PC-3 (cell line): ENCODE data around the gene COL3A1. TPM values are rescaled to one million over a fixed set of nuclear protein-coding genes. Genes with fewer than 3 reads are reported as not detected.

ENCODE experiments used
- ATAC-seq: fragments of 200-7000 bp; cut with Tn5 transposase; 2 replicates; pipeline ENCODE4 v1.9.1; 2020; ENCODE audit warnings: mild to moderate bottlenecking, moderate library complexity
- BruUV-seq: library from RNA; stranded (reverse); fragments of 400-500 nt; replicated peaks from 2 replicates; lab custom pipeline; 2021; lab: Mats Ljungman, UMichigan
- CTCF ChIA-PET: fragments of 300-600 bp; sonication (Branson Sonifier 250); formaldehyde crosslinking; loops from one replicate; lab custom pipeline; 2022; ENCODE audit warnings: antibody characterized with exemption; lab: Charles Lee
- POLR2A ChIA-PET: fragments of 300-600 bp; sonication (Branson Sonifier 250); formaldehyde crosslinking; loops from one replicate; lab custom pipeline; 2022; ENCODE audit warnings: antibody characterized with exemption; ENCODE audit not compliant: unreplicated experiment; lab: Charles Lee
- DNase-seq: peaks from one replicate; pipeline ENCODE4 v3.0.0-alpha.2; 2015
- H2AFZ ChIP-seq: fragments of 300-600 bp; sonication (generic); 2 replicates; pipeline ENCODE4 v1.6.0; 2016; ENCODE audit warnings: antibody characterized with exemption, low read length
- H3F3A ChIP-seq: fragments of 300-600 bp; sonication (generic); one replicate; pipeline ENCODE4 v1.6.0; 2017; ENCODE audit warnings: antibody characterized with exemption, low read length, control low read depth, mild to moderate bottlenecking; ENCODE audit not compliant: unreplicated experiment
- H3K27ac ChIP-seq: fragments of 300-600 bp; sonication (generic); 2 replicates; pipeline ENCODE4 v1.5.1; 2016; ENCODE audit warnings: mild to moderate bottlenecking, low read length
- H3K27me3 ChIP-seq: fragments of 300-600 bp; sonication (generic); 2 replicates; pipeline ENCODE4 v1.6.1; 2016; ENCODE audit warnings: low read length, mixed read lengths
- H3K36me3 ChIP-seq: fragments of 300-600 bp; sonication (generic); 2 replicates; pipeline ENCODE4 v1.6.1; 2016; ENCODE audit warnings: low read depth, mixed run types, low read length, mixed read lengths
- H3K4me1 ChIP-seq: fragments of 300-600 bp; sonication (generic); 2 replicates; pipeline ENCODE4 v1.5.1; 2016; ENCODE audit warnings: low read length; ENCODE audit not compliant: insufficient read depth
- H3K4me2 ChIP-seq: fragments of 300-600 bp; sonication (generic); 2 replicates; pipeline ENCODE4 v1.6.0; 2016; ENCODE audit warnings: low read length
- H3K4me3 ChIP-seq: fragments of 300-600 bp; sonication (generic); 2 replicates; pipeline ENCODE4 v1.5.1; 2016; ENCODE audit warnings: mild to moderate bottlenecking, low read length, mixed read lengths
- H3K79me2 ChIP-seq: fragments of 300-600 bp; sonication (generic); 2 replicates; pipeline ENCODE4 v1.6.1; 2017; ENCODE audit warnings: low read length, mixed read lengths
- H3K9ac ChIP-seq: fragments of 300-600 bp; sonication (generic); 2 replicates; pipeline ENCODE4 v1.6.0; 2016; ENCODE audit warnings: mild to moderate bottlenecking, low read length
- H3K9me2 ChIP-seq: fragments of 300-600 bp; sonication (generic); replicated peaks from 2 replicates; pipeline ENCODE4 v1.6.1; 2016; ENCODE audit warnings: mixed run types, low read length, mixed read lengths
- H3K9me3 ChIP-seq: fragments of 300-600 bp; sonication (generic); 2 replicates; pipeline ENCODE4 v1.6.1; 2016; ENCODE audit warnings: low read length, mixed read lengths
- H4K20me1 ChIP-seq: fragments of 300-600 bp; sonication (generic); 2 replicates; pipeline ENCODE4 v1.6.1; 2016; ENCODE audit warnings: low read length, mixed read lengths
- EZH2 ChIP-seq: fragments of 300-600 bp; sonication (generic); IDR thresholded peaks from one replicate; pipeline ENCODE4 v1.6.1; 2017; ENCODE audit warnings: antibody characterized with exemption, mild to moderate bottlenecking, low read length; ENCODE audit not compliant: unreplicated experiment
- EZH2phosphoT487 ChIP-seq: fragments of 300-600 bp; sonication (generic); IDR thresholded peaks from 2 replicates; pipeline ENCODE4 v1.6.1; 2018; ENCODE audit warnings: mild to moderate bottlenecking, antibody characterized with exemption, low read length, borderline replicate concordance
- intact Hi-C: fragments of 100-400 bp; cut with micrococcal nuclease; formaldehyde crosslinking; loops from 2 replicates; pipeline ENCODE4 v1.9.0; 2023
- total RNA-seq: library from RNA; depleted of rRNA; stranded (reverse); fragments of >200 nt; gene quantifications from 2 replicates; pipeline ENCODE4 v1.2.3, GENCODE V29; 2014
- TF ChIP-seq, protein P1 (sequence below): fragments of 300-600 bp; sonication (generic); conservative IDR thresholded peaks from 2 replicates; pipeline ENCODE4 v1.5.1; 2017; ENCODE audit warnings: antibody characterized with exemption, low read depth, mild to moderate bottlenecking, low read length

Gene COL3A1
- total RNA-seq, 1 experiment from 2014 or later, result 0.36 TPM

DNA sequence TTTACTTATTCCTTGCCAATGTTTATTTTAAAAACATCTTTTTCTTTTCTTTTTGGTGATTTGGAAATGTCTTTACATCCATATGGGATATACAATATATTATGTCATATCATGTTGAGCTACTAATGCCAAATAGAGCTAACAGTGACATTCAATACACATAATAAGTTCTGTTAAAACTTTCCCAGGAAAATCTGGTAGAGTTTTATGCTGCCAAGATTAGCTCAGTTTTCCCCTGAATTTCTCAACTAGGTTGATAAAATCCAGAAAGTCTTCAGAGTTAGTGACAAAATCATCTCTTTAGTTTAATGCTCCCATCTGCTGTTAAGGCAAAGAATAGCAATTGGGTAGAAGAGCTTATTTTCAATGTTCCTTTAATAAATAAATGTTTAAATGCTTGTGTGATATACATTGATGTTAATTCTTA lies 9.9 kb downstream of the COL3A1 start:
- ChIA-PET CTCF (interaction anchor here (0.6 to 1.2 kb wide), 8 partner anchors 9 to 662 kb away, joined by 3 to 14 read pairs (median 4); no protein-coding TSS in a partner anchor), POLR2A (interaction anchor here (0.6 kb wide), 2 partner anchors 35 to 252 kb away, joined by 3 read pairs; no protein-coding TSS in a partner anchor)
- H3K9me3 ChIP-seq, result no peaks in the 10 kb centered on the region
- intact Hi-C loops, result loop anchor here (5.0 kb wide), 1 partner anchor 1387 kb away; no protein-coding TSS in a partner anchor
- no peaks in the 10 kb centered on the region for H3K27me3 ChIP-seq
- H3K9ac ChIP-seq, result no peak overlapping the region
- no peaks in the 10 kb centered on the region for H3K36me3 ChIP-seq
- ATAC-seq (peak; percentile 48), DNase-seq (peak; percentile 46)
- no TSS peak for BruUV-seq
- H3K4me2 ChIP-seq, result no peak overlapping the region
- H3K4me1 ChIP-seq, result no peaks in the 10 kb centered on the region
- no peak for TF ChIP-seq EZH2phosphoT487
- TF ChIP-seq, protein P1, sequence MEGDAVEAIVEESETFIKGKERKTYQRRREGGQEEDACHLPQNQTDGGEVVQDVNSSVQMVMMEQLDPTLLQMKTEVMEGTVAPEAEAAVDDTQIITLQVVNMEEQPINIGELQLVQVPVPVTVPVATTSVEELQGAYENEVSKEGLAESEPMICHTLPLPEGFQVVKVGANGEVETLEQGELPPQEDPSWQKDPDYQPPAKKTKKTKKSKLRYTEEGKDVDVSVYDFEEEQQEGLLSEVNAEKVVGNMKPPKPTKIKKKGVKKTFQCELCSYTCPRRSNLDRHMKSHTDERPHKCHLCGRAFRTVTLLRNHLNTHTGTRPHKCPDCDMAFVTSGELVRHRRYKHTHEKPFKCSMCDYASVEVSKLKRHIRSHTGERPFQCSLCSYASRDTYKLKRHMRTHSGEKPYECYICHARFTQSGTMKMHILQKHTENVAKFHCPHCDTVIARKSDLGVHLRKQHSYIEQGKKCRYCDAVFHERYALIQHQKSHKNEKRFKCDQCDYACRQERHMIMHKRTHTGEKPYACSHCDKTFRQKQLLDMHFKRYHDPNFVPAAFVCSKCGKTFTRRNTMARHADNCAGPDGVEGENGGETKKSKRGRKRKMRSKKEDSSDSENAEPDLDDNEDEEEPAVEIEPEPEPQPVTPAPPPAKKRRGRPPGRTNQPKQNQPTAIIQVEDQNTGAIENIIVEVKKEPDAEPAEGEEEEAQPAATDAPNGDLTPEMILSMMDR, result peak; percentile 55
- no peaks in the 10 kb centered on the region for H4K20me1 ChIP-seq
- H3K9me2 ChIP-seq, result no peaks in the 10 kb centered on the region
- no peaks in the 10 kb centered on the region for H3K79me2 ChIP-seq
- no peak overlapping the region for H2AFZ ChIP-seq
- H3F3A ChIP-seq, result no peaks in the 10 kb centered on the region
- H3K4me3 ChIP-seq, result no peak overlapping the region
- no peak overlapping the region for H3K27ac ChIP-seq

DNA sequence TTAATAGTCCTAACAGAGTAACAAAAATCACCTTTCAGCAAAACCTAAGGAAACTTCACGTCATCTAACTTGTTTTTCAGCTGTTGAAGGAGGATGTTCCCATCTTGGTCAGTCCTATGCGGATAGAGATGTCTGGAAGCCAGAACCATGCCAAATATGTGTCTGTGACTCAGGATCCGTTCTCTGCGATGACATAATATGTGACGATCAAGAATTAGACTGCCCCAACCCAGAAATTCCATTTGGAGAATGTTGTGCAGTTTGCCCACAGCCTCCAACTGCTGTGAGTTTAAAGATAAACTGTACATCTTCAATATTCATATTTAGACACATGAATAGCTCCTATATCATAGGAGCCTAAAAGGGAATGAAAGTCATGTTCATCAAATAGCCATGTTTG lies 10.5 kb downstream of the COL3A1 start:
- Histone ChIP-seq H3K4me3 (no peak overlapping the region), H3K4me1 (no peaks in the 10 kb centered on the region), H3K9ac (no peak overlapping the region), H3K27ac (no peak overlapping the region), H3K4me2 (no peak overlapping the region), H3K9me3 (no peaks in the 10 kb centered on the region), H3K36me3 (no peaks in the 10 kb centered on the region), H3K79me2 (no peaks in the 10 kb centered on the region), H4K20me1 (no peaks in the 10 kb centered on the region), H3K27me3 (no peaks in the 10 kb centered on the region), H3F3A (no peaks in the 10 kb centered on the region), H2AFZ (no peak overlapping the region), H3K9me2 (no peaks in the 10 kb centered on the region)
- intact Hi-C loops, result loop anchor here (5.0 kb wide), 1 partner anchor 1387 kb away; no protein-coding TSS in a partner anchor
- ChIA-PET CTCF (interaction anchor here (0.6 to 1.2 kb wide), 7 partner anchors 10 to 662 kb away, joined by 3 to 14 read pairs (median 3); no protein-coding TSS in a partner anchor), POLR2A (interaction anchor here (0.6 kb wide), 1 partner anchor 253 kb away, joined by 3 read pairs; no protein-coding TSS in a partner anchor)
- peak; percentile 19 for DNase-seq
- no TSS peak for BruUV-seq
- ATAC-seq, result peak; percentile 31; the same call in 1 of the 2 replicates
- TF ChIP-seq, protein P1, result no peak
- TF ChIP-seq EZH2phosphoT487 (no peak), EZH2 (no peak)

DNA sequence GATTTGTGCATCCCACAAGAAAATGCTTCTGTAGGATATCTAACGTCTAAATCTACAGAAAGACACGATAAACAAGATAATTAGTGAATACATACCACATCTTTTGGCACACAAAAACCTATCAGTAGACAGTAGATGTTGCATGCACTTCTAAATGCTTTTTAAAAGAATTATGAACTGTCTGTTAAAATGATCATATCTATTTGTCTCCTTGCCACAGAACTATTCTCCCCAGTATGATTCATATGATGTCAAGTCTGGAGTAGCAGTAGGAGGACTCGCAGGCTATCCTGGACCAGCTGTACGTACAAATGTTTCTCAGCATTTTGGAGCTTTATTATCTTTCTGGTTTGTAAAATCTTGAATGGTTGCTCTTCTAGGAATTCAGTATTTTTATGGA lies 12.7 kb downstream of the COL3A1 start:
- no peaks in the 10 kb centered on the region for H3K4me1 ChIP-seq
- no peak overlapping the region for H2AFZ ChIP-seq
- H3K9me2 ChIP-seq, result no peaks in the 10 kb centered on the region
- intact Hi-C loops, result no loop called here
- CTCF ChIA-PET, result no interaction called here
- POLR2A ChIA-PET, result no interaction called here
- TF ChIP-seq, protein P1, result no peak
- no peak for TF ChIP-seq EZH2phosphoT487
- TF ChIP-seq EZH2, result no peak
- no peak overlapping the region for H3K4me2 ChIP-seq
- H3K27me3 ChIP-seq, result no peaks in the 10 kb centered on the region
- H3K36me3 ChIP-seq, result no peaks in the 10 kb centered on the region
- no peaks in the 10 kb centered on the region for H3F3A ChIP-seq
- H3K9ac ChIP-seq, result no peak overlapping the region
- no peak overlapping the region for H3K4me3 ChIP-seq
- no TSS peak for BruUV-seq
- no peaks in the 10 kb centered on the region for H4K20me1 ChIP-seq
- H3K9me3 ChIP-seq, result no peaks in the 10 kb centered on the region
- DNase-seq, result no peak
- no peak overlapping the region for H3K27ac ChIP-seq
- no peak for ATAC-seq
- no peaks in the 10 kb centered on the region for H3K79me2 ChIP-seq
